Esophagus muscularis mucosa (tissue), 4 donors: ENCODE data around the gene ERCC1. TPM values are rescaled to one million over a fixed set of nuclear protein-coding genes. Genes with fewer than 3 reads are reported as not detected.

Source experiments
- DNase-seq: peaks from one replicate; pipeline ENCODE4 v3.0.0-alpha.2; 2017; ENCODE audit errors: extremely low spot score
- H3K27ac ChIP-seq, 4 donors: fragments of 200-600 bp; sonication (generic); replicated peaks in 1 of 4; 1 replicate in 3 of 4; 2 replicates in 1 of 4; pipeline ENCODE4 v1.5.1; 2016 to 2019; ENCODE audit warnings: mild to moderate bottlenecking in 1 of 4
- H3K27me3 ChIP-seq, 4 donors: fragments of 200-600 bp; sonication (generic); one replicate each; pipeline versions ENCODE4 v1.5.1 to v1.6.0; 2016 to 2019
- H3K36me3 ChIP-seq, 4 donors: fragments of 200-600 bp; sonication (generic); one replicate each; pipeline ENCODE4 v1.5.1; 2016 to 2019
- H3K4me1 ChIP-seq, 4 donors: fragments of 200-600 bp; sonication (generic); one replicate each; pipeline ENCODE4 v1.5.1; 2016 to 2019
- H3K4me3 ChIP-seq, 4 donors: fragments of 200-600 bp; sonication (generic); 1 replicate in 2 of 4; 2 replicates in 2 of 4; pipeline ENCODE4 v1.5.1; 2016 to 2019; ENCODE audit warnings: mild to moderate bottlenecking in 4 of 4, moderate library complexity in 1 of 4
- H3K9me3 ChIP-seq, 4 donors: fragments of 200-600 bp; sonication (generic); 1 replicate in 3 of 4; 2 replicates in 1 of 4; pipeline ENCODE4 v1.5.1; 2016 to 2019
- EP300 ChIP-seq: sonication (generic); formaldehyde crosslinking; IDR thresholded peaks from one replicate; pipeline ENCODE4 v1.6.1; 2017; ENCODE audit warnings: antibody characterized with exemption
- POLR2A ChIP-seq: fragments of 450-650 bp; IDR thresholded peaks from one replicate; pipeline ENCODE4 v1.6.1; 2017; ENCODE audit warnings: antibody characterized with exemption, moderate library complexity, mild to moderate bottlenecking, low read depth
- POLR2AphosphoS5 ChIP-seq, 2 donors: sonication (generic); formaldehyde crosslinking; IDR thresholded peaks; one replicate each; pipeline ENCODE4 v1.6.1; 2017; ENCODE audit warnings: antibody characterized with exemption in 2 of 2
- WGBS: methylation state at CpG from one replicate; pipeline ENCODE4 v1.1.5; 2018; 5-methylcytosine and 5-hydroxymethylcytosine counted together
- intact Hi-C: fragments of 100-400 bp; cut with DNase I; formaldehyde crosslinking; loops from one replicate; pipeline ENCODE4 v1.15.1; 2023
- total RNA-seq, 4 donors: library from RNA; depleted of rRNA; stranded (reverse); fragments of >200 nt; gene quantifications; one replicate each; pipeline versions ENCODE4 v1.1.0 to v1.2.1, GENCODE V29; 2016
- TF ChIP-seq, protein P1 (sequence below), 3 experiments: fragments of 200-600 bp in 2 of 3; fragments of 450-650 bp in 1 of 3; sonication (generic) in 2 of 3; IDR thresholded peaks; one replicate each; pipeline ENCODE4 v1.5.1; 2017 to 2019; ENCODE audit warnings: antibody characterized with exemption in 3 of 3, mild to moderate bottlenecking in 2 of 3, moderate library complexity in 1 of 3

ERCC1 gene
- total RNA-seq, 4 donors from 2014 or later, result 62.8 to 102 (median 69.3) TPM

DNA sequence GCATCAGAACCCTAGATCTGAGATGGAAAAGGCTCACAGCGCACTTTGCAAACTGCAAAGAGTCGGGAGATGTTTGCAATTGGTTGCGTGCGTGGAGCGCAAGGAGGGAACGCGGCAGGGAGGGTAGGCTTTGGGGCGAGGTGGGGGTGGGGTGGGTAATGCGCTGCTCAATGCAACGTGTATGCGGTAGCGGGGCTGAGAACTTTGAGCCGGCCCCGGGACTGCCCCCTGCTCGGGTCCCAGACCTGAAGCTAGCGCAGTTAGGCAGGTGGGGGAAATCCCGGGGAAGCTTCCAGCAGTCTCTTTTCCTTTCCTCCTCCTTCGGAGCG is 45.0 kb upstream of the ERCC1 start:
- no peaks in the 10 kb centered on the region for H3K9me3 ChIP-seq
- peaks cover 34 to 37% (median 35%) of the 10 kb centered on the region in 4 donors for H3K4me1 ChIP-seq
- H3K27ac ChIP-seq, result peak overlapping the region; percentile 90 to 97 (median 94)
- DNase-seq, result no peak
- no peaks in the 10 kb centered on the region for H3K36me3 ChIP-seq
- intact Hi-C loops, result no loop called here
- TF ChIP-seq POLR2AphosphoS5 (IDR thresholded peaks at IDR 0.05), result no peak
- TF ChIP-seq, protein P1, sequence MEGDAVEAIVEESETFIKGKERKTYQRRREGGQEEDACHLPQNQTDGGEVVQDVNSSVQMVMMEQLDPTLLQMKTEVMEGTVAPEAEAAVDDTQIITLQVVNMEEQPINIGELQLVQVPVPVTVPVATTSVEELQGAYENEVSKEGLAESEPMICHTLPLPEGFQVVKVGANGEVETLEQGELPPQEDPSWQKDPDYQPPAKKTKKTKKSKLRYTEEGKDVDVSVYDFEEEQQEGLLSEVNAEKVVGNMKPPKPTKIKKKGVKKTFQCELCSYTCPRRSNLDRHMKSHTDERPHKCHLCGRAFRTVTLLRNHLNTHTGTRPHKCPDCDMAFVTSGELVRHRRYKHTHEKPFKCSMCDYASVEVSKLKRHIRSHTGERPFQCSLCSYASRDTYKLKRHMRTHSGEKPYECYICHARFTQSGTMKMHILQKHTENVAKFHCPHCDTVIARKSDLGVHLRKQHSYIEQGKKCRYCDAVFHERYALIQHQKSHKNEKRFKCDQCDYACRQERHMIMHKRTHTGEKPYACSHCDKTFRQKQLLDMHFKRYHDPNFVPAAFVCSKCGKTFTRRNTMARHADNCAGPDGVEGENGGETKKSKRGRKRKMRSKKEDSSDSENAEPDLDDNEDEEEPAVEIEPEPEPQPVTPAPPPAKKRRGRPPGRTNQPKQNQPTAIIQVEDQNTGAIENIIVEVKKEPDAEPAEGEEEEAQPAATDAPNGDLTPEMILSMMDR (IDR thresholded peaks at IDR 0.05), result no peak
- no peak for TF ChIP-seq EP300
- no peak for TF ChIP-seq POLR2A
- H3K4me3 ChIP-seq, result peak overlapping the region; percentile 62 to 75 (median 70)
- WGBS, result 0% methylated on average over 6 of the region's 19 CpGs
- peaks cover 0 to 5% (median 0%) of the 10 kb centered on the region in 4 donors for H3K27me3 ChIP-seq

DNA sequence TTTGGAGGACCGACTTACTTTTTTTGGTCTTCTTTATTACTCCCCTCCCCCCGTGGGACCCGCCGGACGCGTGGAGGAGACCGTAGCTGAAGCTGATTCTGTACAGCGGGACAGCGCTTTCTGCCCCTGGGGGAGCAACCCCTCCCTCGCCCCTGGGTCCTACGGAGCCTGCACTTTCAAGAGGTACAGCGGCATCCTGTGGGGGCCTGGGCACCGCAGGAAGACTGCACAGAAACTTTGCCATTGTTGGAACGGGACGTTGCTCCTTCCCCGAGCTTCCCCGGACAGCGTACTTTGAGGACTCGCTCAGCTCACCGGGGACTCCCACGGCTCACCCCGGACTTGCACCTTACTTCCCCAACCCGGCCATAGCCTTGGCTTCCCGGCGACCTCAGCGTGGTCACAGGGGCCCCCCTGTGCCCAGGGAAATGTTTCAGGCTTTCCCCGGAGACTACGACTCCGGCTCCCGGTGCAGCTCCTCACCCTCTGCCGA is 44.5 kb upstream of the ERCC1 start:
- peak overlapping the region; percentile 90 to 97 (median 94) for H3K27ac ChIP-seq
- WGBS, result under 1% methylated on average over 13 of the region's 31 CpGs
- intact Hi-C loops, result no loop called here
- H3K9me3 ChIP-seq, result no peaks in the 10 kb centered on the region
- H3K27me3 ChIP-seq, result peaks cover 0 to 5% (median 0%) of the 10 kb centered on the region in 4 donors
- H3K36me3 ChIP-seq, result no peaks in the 10 kb centered on the region
- H3K4me3 ChIP-seq, result peak overlapping the region; percentile 62 to 75 (median 70)
- DNase-seq, result no peak
- peaks cover 34 to 37% (median 35%) of the 10 kb centered on the region in 4 donors for H3K4me1 ChIP-seq
- TF ChIP-seq, protein P1 (IDR thresholded peaks at IDR 0.05), result peak in 1 of 3 experiments; percentile 10
- TF ChIP-seq EP300, result no peak

DNA sequence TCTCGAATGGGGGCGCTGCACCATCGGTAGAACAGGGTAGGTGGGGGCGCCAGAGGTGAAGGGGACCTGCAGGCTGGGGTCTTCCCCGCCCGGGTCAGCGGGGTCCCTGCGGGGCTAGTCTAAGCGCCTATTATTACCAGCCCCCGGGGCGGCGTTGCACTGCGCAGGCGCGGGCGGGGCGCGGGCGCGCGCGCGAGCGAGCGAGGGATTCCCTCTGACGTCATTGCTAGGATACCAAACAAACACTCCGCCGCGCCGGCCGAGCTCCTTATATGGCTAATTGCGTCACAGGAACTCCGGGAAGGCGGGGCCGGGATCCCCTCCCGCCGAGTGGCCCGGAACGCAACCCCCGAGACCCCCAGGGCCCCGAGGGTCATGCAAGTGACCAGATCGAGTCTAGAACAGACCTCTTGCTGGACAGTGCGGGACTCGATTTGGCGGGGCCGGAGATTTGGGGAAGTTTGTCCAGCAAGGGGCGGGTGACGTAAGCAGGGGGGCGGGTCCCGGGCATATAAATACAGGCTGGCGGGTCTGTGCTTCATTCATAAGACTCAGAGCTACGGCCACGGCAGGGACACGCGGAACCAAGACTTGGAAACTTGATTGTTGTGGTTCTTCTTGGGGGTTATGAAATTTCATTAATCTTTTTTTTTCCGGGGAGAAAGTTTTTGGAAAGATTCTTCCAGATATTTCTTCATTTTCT is 43.9 kb upstream of the ERCC1 start, which contains the start of gene FOSB:
Gene FOSB (plus strand): TSS at position 541 of the 703 bp plus-strand sequence. CDS start 591 bp downstream, outside the sequence.
- intact Hi-C loops, result no loop called here
- WGBS, result 0% methylated on average over 21 of the region's 56 CpGs
- peaks cover 0 to 5% (median 0%) of the 10 kb centered on the region in 4 donors for H3K27me3 ChIP-seq
- H3K4me3 ChIP-seq, result peak within 1 kb of the TSS; percentile 62 to 75 (median 70)
- DNase-seq, result peak; percentile 99
- no peaks in the 10 kb centered on the region for H3K9me3 ChIP-seq
- H3K27ac ChIP-seq, result peak within 1 kb of the TSS; percentile 90 to 97 (median 94)
- TF ChIP-seq, protein P1 (IDR thresholded peaks at IDR 0.05), result no peak
- TF ChIP-seq POLR2AphosphoS5 (IDR thresholded peaks at IDR 0.05), result peak; percentile 87 to 99
- peak; percentile 28 for TF ChIP-seq EP300
- peak; percentile 80 for TF ChIP-seq POLR2A
- H3K4me1 ChIP-seq, result peaks cover 30 to 37% (median 34%) of the 10 kb centered on the region in 4 donors
- H3K36me3 ChIP-seq, result no peaks in the 10 kb centered on the region

- WGBS, result 2% methylated on average over 11 of the region's 11 CpGs
- intact Hi-C loops, result no loop called here
These were observed 43.4 kb upstream of the ERCC1 start for GRCh38 chr19:45467115-45467455.

More at GRCh38 chr19:45467115-45467455, 43.4 kb upstream of the ERCC1 start:
- Histone ChIP-seq H3K27ac (peak overlapping the region; percentile 90 to 97 (median 94)), H3K9me3 (no peaks in the 10 kb centered on the region), H3K36me3 (no peaks in the 10 kb centered on the region), H3K4me3 (peak overlapping the region; percentile 62 to 75 (median 70)), H3K27me3 (peaks cover 0 to 5% (median 0%) of the 10 kb centered on the region in 4 donors), H3K4me1 (peaks cover 29 to 37% (median 34%) of the 10 kb centered on the region in 4 donors)
- no peak for DNase-seq
- TF ChIP-seq POLR2A, result no peak
- TF ChIP-seq POLR2AphosphoS5 (IDR thresholded peaks at IDR 0.05), result no peak
- TF ChIP-seq EP300, result no peak
- TF ChIP-seq, protein P1 (IDR thresholded peaks at IDR 0.05), result no peak
